Fibroblast of lung (primary cell): Measurements from ENCODE around the gene SOX15.

ENCODE experiments used
- CTCF ChIP-seq, 2 donors: IDR thresholded peaks in 1 of 2; conservative IDR thresholded peaks in 1 of 2; 1 replicate in 1 of 2; 2 replicates in 1 of 2; pipeline ENCODE4 v1.5.1; 2011 to 2012; ENCODE audit warnings: low read length in 2 of 2, control low read depth in 1 of 2, inconsistent platforms in 1 of 2, low read depth in 1 of 2, mild to moderate bottlenecking in 1 of 2
- EZH2 ChIP-seq: IDR thresholded peaks from 2 replicates; pipeline ENCODE4 v1.5.1; 2012; ENCODE audit warnings: low read length, control low read depth, mild to moderate bottlenecking; ENCODE audit errors: missing control alignments

GRCh38 chr17:7574176-7574953 lies 15.5 kb downstream of the SOX15 start:
- no peak for TF ChIP-seq CTCF (conservative IDR thresholded peaks at IDR 0.05 in 1 of 2, IDR thresholded peaks at IDR 0.05 in 1 of 2; ENCODE audit: low read depth in 1 of 2, low read length in 2 of 2)
- TF ChIP-seq EZH2 = no peak
